Activated CD8-positive, alpha-beta memory T cell treated with anti-CD3 and anti-CD28 coated beads for 36 hours (primary cell): Measurements from ENCODE around the gene BNIP3. TPM values are rescaled to one million over a fixed set of nuclear protein-coding genes. Genes with fewer than 3 reads are reported as not detected.

Experiments used
- CTCF ChIA-PET: fragments of 350-600 bp; sonication (Branson Sonifier 250); formaldehyde crosslinking; loops from one replicate; lab custom pipeline; 2021; ENCODE audit warnings: antibody characterized with exemption; lab: Charles Lee
- POLR2A ChIA-PET: fragments of 350-600 bp; sonication (Branson Sonifier 250); formaldehyde crosslinking; loops from one replicate; lab custom pipeline; 2021; ENCODE audit warnings: antibody characterized with exemption; lab: Charles Lee
- total RNA-seq, 2 experiments: library from RNA; stranded (reverse); gene quantifications; one replicate each; pipeline ENCODE4 v1.2.3, GENCODE V29; 2021

BNIP3 gene
- total RNA-seq, 2 experiments from 2014 or later: 120 to 121 TPM

- CTCF ChIA-PET: no interaction called here
Observed at GRCh38 chr10:131982185-131982756, 548 bp upstream of the BNIP3 start.

GRCh38 chr10:131980761-131981428 lies 828 bp downstream of the BNIP3 start:
- POLR2A ChIA-PET: interaction anchor here (0.6 to 2.2 kb wide), 5 partner anchors 8 to 183 kb away, joined by 3 to 12 read pairs (median 5); partner anchors contain the start of gene PPP2R2D

More at GRCh38 chr10:131982185-131982756, 548 bp upstream of the BNIP3 start:
- POLR2A ChIA-PET: interaction anchor here (1.6 to 2.2 kb wide), 2 partner anchors 10 to 82 kb away, joined by 9 to 12 read pairs; partner anchors contain the start of gene PPP2R2D

DNA sequence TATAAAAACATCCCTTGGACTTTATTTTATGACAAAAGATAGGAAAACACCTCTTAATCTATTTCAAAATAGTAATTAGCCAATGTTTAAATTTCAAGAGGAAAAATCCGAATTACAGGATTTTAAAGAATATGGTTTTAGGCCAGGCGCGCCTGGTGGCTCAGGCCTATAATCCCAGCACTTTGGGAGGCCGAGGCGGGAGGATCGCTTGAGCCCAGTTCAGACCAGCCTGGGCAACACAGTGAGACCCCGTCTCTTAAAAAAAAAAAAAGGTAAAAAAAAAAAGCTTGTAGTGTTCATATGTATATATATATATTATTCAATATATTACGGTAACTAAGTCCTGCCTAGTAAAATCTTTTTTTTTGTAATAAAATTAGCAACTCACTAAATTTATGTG lies 1.4 kb downstream of the BNIP3 start:
- CTCF ChIA-PET: interaction anchor here (0.9 kb wide), 1 partner anchor 88 kb away, joined by 3 read pairs; no protein-coding TSS in a partner anchor
- POLR2A ChIA-PET: interaction anchor here (0.6 to 1.6 kb wide), 3 partner anchors 10 to 184 kb away, joined by 3 to 9 read pairs (median 4); partner anchors contain the start of gene PPP2R2D

More at GRCh38 chr10:131980761-131981428, 828 bp downstream of the BNIP3 start:
- CTCF ChIA-PET: interaction anchor here (0.6 to 0.9 kb wide), 2 partner anchors 16 to 89 kb away, joined by 3 read pairs; no protein-coding TSS in a partner anchor

- ChIA-PET CTCF (no interaction called here), POLR2A (no interaction called here)
Observed at GRCh38 chr10:131979821-131980270, 1.9 kb downstream of the BNIP3 start.

DNA sequence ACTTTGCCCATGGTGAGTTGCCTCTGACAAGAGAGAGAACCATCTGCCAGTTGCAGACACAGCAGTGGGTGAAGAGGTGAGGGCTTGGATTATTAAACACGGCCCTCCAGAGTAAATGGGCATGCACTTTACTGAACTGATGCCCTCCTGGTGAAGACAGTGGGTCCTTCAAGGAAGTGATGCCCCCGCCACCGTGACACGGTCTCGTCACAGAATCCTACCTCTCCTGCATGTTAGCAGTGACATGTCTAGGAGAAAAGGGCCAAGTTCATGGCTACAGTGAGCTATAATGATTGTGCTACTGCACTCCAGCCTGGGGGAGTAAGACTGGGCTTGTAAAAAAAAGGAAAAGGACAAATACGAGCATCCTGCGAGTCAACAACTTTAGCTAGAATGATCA lies 2.4 kb downstream of the BNIP3 start:
- POLR2A ChIA-PET: no interaction called here
- CTCF ChIA-PET: no interaction called here

GRCh38 chr10:131978851-131979250 lies 2.9 kb downstream of the BNIP3 start:
- CTCF ChIA-PET: no interaction called here
- POLR2A ChIA-PET: interaction anchor here (0.6 kb wide), 1 partner anchor 31 kb away, joined by 4 read pairs; no protein-coding TSS in a partner anchor

- ChIA-PET POLR2A (interaction anchor here (0.6 kb wide), 1 partner anchor 31 kb away, joined by 4 read pairs; no protein-coding TSS in a partner anchor), CTCF (no interaction called here)
Observed at GRCh38 chr10:131978366-131978765, 3.4 kb downstream of the BNIP3 start.

GRCh38 chr10:131977323-131978096 lies 4.2 kb downstream of the BNIP3 start:
- ChIA-PET CTCF (no interaction called here), POLR2A (no interaction called here)

DNA sequence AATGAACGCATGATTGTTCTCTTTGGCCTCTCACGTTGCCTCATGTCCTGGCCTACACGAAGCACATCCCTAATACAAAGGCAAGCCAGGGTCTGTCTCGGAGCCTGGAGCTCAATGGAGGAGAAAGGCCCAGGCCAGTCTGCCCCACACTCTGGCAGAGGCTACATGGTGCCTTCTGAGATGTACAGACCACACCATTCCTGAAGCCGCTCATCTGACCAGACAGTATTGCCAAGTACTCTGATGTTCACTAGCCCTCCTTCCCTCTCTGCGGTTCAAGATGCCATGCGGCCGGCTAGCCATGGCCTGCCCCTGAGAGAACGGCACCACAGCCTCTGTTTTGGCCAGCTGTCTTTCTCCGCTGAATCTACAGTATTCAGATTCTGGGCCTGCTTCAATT lies 5.9 kb downstream of the BNIP3 start:
- POLR2A ChIA-PET: no interaction called here
- CTCF ChIA-PET: no interaction called here

DNA sequence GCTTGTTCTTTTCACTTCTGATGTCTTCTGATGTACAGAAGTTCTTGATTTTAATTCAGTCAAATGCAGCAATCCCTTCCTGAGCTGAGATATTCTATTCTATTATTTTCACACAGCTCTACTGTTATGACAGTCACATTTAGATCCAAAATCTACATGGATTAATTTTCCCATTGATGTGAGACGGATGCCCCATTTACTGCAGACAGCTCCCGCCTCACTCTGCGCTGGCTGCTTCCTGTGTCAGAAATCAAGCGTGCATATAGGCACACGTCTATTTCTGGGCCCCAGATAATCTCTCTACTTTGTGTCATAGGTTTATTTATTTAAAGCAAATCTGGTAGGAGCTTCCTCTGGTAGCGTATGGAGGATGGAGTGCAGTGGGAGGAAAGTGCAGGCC lies 6.7 kb downstream of the BNIP3 start:
- ChIA-PET CTCF (no interaction called here), POLR2A (no interaction called here)

DNA sequence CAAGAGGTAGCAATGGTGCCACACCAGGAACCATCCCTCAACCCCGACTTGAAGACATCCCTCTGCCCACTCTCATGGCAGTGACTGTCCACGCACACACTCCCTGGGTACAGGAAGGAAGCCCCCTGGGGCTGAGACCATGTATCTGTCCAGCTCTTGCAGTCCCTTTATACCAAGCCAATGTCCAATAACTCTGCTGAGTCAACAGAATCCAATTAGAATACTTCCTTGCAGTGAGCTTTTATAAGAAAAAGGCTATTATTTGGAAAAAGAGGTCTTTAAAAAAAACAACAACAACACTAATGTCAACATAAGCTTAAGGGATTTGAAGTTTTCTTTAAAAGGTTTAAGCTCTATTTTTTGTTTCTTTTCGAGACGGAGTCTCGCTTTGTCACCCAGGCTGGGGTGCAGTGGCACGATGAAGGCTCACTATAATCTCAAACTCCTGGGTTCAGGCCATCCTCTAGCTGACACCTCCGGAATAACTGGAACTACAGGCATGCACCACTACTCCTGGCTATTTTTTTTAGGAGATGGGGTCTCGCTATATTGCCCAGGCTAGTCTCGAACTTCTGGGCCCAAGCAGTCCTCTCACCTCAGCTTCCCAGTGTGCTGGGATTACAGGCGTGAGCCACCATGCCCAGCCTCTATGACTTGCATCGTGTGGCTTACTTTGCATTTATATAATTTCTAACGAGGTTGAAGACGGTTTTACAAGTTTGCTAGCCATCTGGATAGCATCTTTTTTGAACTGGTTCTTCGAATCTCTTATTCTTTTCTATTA lies 7.5 kb downstream of the BNIP3 start:
- ChIA-PET POLR2A (no interaction called here), CTCF (interaction anchor here (0.9 kb wide), 1 partner anchor 74 kb away, joined by 3 read pairs; no protein-coding TSS in a partner anchor)

DNA sequence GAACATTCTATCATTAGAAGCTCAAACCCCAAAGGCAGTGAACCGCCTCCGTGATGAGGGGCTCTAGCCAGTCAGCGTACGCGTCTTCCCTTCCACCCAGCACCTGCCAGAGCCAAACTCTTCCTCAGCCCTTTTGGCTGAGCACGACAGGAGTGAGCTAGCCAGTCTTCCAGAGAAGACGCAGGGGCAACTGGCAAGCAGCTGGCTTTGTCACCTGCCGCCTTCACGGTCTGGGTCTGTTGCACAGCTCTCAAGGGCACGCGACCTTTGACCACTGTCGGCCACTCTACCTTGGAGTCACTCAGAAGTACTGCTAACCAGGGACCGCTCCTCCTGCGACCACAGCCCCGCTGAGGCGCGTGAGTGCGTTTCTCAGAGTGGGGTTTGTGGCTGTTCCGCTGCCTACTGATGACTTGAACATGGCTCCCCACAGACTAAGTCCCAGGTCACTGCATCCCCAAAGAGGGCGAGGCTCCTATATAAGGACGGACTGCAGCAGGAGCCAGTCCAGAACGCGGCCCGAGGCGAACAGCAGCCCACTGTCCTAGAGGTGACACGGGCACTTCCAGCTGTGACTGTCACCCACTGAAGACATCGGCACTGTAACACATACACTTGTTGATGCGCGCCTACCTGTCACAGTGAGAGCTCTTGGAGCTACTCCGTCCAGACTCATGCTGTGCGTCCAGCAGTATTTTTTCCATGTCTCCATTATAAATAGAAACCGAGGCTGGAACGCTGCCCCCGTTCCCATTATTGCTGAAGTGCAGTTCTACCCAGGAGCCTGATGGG lies 8.4 kb downstream of the BNIP3 start:
- ChIA-PET POLR2A (interaction anchor here (2.4 kb wide), 1 partner anchor 8 kb away, joined by 12 read pairs; the partner anchor contains the start of gene BNIP3), CTCF (interaction anchor here (0.9 to 1.6 kb wide), 4 partner anchors 50 to 73 kb away, joined by 3 to 5 read pairs (median 3); partner anchors contain the start of gene PPP2R2D)

DNA sequence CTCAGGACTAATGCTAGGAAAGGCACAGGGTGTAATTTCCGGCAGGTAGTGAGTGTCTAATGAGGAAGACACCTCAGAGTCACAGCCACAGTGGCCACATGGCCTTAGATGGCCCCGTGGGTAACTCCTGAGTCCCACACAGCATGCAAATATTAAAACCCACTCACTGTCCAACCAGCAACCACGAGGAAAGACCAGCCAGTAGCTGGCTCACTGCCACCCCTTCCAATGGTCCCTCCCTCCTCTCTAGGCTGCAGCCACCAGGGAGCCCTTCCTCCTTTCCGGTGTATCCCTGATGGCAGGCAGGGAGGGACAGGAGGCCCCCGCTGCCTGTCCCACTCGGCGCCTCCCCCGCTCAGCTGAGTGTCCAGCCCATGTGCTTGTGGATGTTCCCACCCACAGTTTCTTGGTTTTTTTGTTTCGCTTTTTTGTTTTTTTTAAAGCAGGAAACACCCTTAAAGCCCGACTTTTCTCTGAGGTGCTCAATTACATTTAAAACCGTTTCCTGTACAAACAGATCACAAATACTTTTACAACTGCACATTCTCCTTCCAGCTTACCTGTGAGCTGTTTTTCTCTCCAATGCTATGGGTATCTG lies 9.2 kb downstream of the BNIP3 start:
- POLR2A ChIA-PET: interaction anchor here (2.4 kb wide), 1 partner anchor 9 kb away, joined by 12 read pairs; the partner anchor contains the start of gene BNIP3

GRCh38 chr10:131971591-131971990 lies 10.1 kb downstream of the BNIP3 start:
- POLR2A ChIA-PET: interaction anchor here (2.4 kb wide), 1 partner anchor 10 kb away, joined by 12 read pairs; the partner anchor contains the start of gene BNIP3
- CTCF ChIA-PET: interaction anchor here (1.6 kb wide), 1 partner anchor 52 kb away, joined by 5 read pairs; no protein-coding TSS in a partner anchor

More for the DNA sequence above, 9.2 kb downstream of the BNIP3 start:
- CTCF ChIA-PET: interaction anchor here (1.1 to 1.6 kb wide), 3 partner anchors 51 to 72 kb away, joined by 3 to 5 read pairs (median 3); partner anchors contain the start of gene PPP2R2D

GRCh38 chr10:131970946-131971345 lies 10.8 kb downstream of the BNIP3 start:
- ChIA-PET POLR2A (interaction anchor here (0.6 kb wide), 1 partner anchor 10 kb away, joined by 3 read pairs; no protein-coding TSS in a partner anchor), CTCF (no interaction called here)

DNA sequence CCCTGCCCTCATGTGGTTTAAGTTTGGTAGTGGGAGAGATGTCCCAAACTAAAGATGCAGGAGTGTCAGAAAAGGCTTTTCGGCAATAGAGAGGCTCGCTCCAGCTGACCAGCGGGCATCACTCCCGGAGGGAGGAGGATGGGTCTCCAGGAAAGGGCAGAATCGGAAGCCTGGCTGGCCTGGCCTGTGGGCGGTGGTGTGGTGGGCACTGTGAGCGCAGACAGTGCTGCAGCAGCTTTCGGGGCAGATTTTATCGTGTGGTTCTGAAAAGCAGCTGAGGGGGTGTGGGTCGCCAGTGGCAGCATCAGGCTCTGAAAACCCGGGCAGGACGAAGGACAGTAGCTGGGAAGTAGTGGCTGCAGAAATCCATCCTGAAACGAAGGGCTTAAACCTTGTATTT lies 12.8 kb downstream of the BNIP3 start:
- ChIA-PET POLR2A (no interaction called here), CTCF (no interaction called here)

DNA sequence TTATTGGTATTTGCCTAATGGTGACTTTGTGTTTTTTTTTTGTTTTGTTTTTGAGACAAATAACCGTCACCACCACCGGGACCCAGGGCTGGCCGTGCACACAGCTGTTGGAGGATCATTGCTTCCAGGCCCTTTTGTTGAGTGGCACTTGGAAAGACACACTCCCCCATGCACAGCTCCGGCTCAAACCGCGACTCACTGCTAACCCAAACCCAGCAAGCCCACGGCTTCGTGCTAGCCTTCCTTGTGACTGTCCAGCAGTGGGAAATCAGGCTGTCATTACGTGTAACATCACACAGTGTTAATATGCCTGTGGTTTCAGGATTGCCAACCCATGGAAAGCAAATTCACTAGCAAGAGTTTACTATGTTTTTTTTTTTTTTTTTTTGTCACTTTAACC lies 17.4 kb downstream of the BNIP3 start:
- POLR2A ChIA-PET: interaction anchor here (1.2 kb wide), 1 partner anchor 17 kb away, joined by 5 read pairs; no protein-coding TSS in a partner anchor
- CTCF ChIA-PET: interaction anchor here (0.6 to 0.7 kb wide), 3 partner anchors 17 to 181 kb away, joined by 3 read pairs; no protein-coding TSS in a partner anchor
